ENCODE data around the gene IGSF9B.

GRCh38 chr11:133978794-133979193 is 22.0 kb upstream of the IGSF9B start:
- TF ChIP-seq CTCF (IDR thresholded peaks at IDR 0.05) (no peak), POLR2AphosphoS5 (IDR thresholded peaks at IDR 0.05; ENCODE audit: low read depth, low read length) (no peak)

All from Panc1 (cell line).